ENCODE measurements around the gene CNNM2. TPM values are rescaled to one million over a fixed set of nuclear protein-coding genes. Genes with fewer than 3 reads are reported as not detected.

CNNM2 gene
- total RNA-seq, 1 donor from 2014 or later: 12.5 TPM

GRCh38 chr10:102876747-102877153, 41.3 kb upstream of the CNNM2 start:
- Mint-ChIP-seq H3K27me3 (ENCODE audit: low read depth) (no peaks in the 10 kb centered on the region), H3K27ac (no peak overlapping the region), H3K36me3 (peaks cover 21% of the 10 kb centered on the region), H3K9me3 (no peaks in the 10 kb centered on the region), H3K4me3 (no peak overlapping the region), H3K4me1 (no peaks in the 10 kb centered on the region)
- TF ChIP-seq CTCF (IDR thresholded peaks at IDR 0.05; ENCODE audit: unreplicated experiment): no peak
- no peak for DNase-seq (ENCODE audit: low spot score in 2 of 2, unreplicated experiment in 2 of 2)

- Mint-ChIP-seq H3K27ac (no peak overlapping the region), H3K27me3 (ENCODE audit: low read depth) (no peaks in the 10 kb centered on the region), H3K4me1 (no peaks in the 10 kb centered on the region), H3K4me3 (no peak overlapping the region), H3K9me3 (no peaks in the 10 kb centered on the region), H3K36me3 (peaks cover 18% of the 10 kb centered on the region)
- DNase-seq (ENCODE audit: low spot score in 2 of 2, unreplicated experiment in 2 of 2): no peak
- no peak for TF ChIP-seq CTCF (IDR thresholded peaks at IDR 0.05; ENCODE audit: unreplicated experiment)
Observed at GRCh38 chr10:102878629-102879028, 39.5 kb upstream of the CNNM2 start.

- Mint-ChIP-seq H3K36me3 (peaks cover 17% of the 10 kb centered on the region), H3K4me1 (no peaks in the 10 kb centered on the region), H3K9me3 (no peaks in the 10 kb centered on the region), H3K4me3 (no peak overlapping the region), H3K27ac (no peak overlapping the region), H3K27me3 (ENCODE audit: low read depth) (no peaks in the 10 kb centered on the region)
- no peak for DNase-seq (ENCODE audit: low spot score in 2 of 2, unreplicated experiment in 2 of 2)
- TF ChIP-seq CTCF (IDR thresholded peaks at IDR 0.05; ENCODE audit: unreplicated experiment): no peak
Observed at GRCh38 chr10:102880256-102880655, 37.8 kb upstream of the CNNM2 start.

- Mint-ChIP-seq H3K4me3 (no peak overlapping the region), H3K9me3 (peaks cover 17% of the 10 kb centered on the region), H3K4me1 (no peaks in the 10 kb centered on the region), H3K27ac (no peak overlapping the region), H3K36me3 (peaks cover 32% of the 10 kb centered on the region), H3K27me3 (ENCODE audit: low read depth) (no peaks in the 10 kb centered on the region)
- no peak for TF ChIP-seq CTCF (IDR thresholded peaks at IDR 0.05; ENCODE audit: unreplicated experiment)
- no peak for DNase-seq (ENCODE audit: low spot score in 2 of 2, unreplicated experiment in 2 of 2)
Observed at GRCh38 chr10:102888048-102888447, 30.0 kb upstream of the CNNM2 start.

GRCh38 chr10:102894466-102895213, 23.5 kb upstream of the CNNM2 start:
- Mint-ChIP-seq H3K36me3 (peaks cover 15% of the 10 kb centered on the region), H3K27me3 (ENCODE audit: low read depth) (no peaks in the 10 kb centered on the region), H3K4me3 (no peak overlapping the region), H3K9me3 (no peaks in the 10 kb centered on the region), H3K4me1 (no peaks in the 10 kb centered on the region), H3K27ac (no peak overlapping the region)
- DNase-seq (ENCODE audit: low spot score in 2 of 2, unreplicated experiment in 2 of 2): no peak
- no peak for TF ChIP-seq CTCF (IDR thresholded peaks at IDR 0.05; ENCODE audit: unreplicated experiment)
